ENCODE results near the gene OR6C70. TPM values are rescaled to one million over a fixed set of nuclear protein-coding genes. Genes with fewer than 3 reads are reported as not detected.
"Not testable (repeated sequence)": the region's sequence is repeated elsewhere in the genome, so short reads cannot be mapped to it uniquely, and the experiment has no call there.

The OR6C70 gene
- not detected for total RNA-seq
- long read RNA-seq, donor 1: 0 reads
- long read RNA-seq, donor 2: 0 reads

DNA sequence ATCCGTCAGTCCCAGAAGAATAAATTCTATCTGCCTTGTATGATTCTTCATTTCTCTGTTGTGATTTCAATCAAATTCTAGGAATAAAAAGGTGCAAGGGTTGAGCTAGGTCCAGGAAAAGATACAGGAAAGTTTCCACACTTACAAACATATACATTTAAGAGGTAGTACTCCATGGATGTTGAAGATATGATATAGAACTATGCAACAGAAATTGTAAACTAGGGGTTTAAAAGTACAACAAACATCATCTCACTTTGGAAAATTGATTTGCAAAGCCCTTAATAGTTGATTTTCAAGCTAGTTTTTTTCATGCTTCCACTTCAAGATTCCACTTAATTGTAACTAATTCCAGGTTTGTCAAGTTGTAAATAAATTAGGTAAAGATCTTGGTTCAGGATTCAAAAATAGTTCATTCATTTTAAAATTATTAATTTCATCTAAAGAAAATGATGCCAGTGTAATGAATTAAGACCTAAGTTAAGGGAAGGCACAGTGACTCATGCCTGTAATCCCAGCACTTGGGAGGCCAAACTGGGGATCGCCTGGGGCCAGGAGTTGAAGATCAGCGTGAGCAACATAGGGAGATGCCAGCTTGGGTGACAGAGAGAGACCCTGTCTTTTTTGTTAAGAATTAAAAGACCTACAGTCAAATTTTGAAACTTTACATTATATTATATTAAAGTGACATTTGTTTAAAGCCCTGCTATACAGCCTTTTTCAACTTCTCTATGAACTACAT lies at the start of gene OR6C70:
Gene OR6C70 (minus strand): TSS at position 51 of the 742 bp plus-strand sequence. CDS start 0 bp downstream, at position 51.
- no peak for DNase-seq (ENCODE audit: low spot score)
- intact Hi-C loops (cut with DNase I): no loop called here

DNA sequence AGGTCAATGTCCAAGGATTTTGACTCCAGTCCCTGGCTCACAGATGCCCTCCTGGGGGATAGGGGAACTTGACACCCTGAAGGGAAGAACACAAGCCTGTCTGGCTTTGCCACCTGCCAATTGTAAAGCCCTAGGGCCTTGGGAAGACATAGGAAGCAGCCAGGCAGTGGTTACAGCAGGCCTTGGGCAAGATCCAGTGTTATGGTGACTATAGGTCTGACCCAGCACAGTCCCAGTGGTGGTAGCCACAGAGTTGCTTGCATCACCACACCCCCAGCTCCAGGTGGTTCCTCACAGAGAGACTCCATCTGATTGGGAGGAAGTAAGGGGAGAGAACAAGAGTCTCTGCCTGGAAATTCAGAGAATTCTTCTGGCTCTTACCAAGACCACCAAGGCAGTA lies 46.5 kb upstream of the OR6C70 start:
- DNase-seq (ENCODE audit: low spot score): no peak
- intact Hi-C loops (cut with DNase I): no loop called here

DNA sequence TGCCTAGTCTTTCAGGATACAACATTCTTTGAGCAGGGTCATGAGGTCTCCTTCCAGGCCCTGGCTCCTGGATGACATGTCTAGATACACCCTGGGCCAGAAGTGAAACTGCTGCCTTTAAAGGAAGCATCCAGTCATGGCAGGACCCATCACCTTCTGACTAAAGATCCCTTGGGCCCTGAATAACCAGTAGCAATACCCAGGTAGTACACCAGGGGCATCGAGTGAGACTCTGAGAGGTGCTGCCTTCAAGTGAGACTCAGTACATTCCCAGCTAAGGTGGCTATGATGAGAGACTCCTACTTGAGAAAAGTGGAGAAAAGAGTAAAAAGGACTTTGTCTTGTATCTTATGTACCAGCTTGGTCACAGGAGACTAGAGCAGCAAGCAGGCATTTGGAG lies 45.8 kb upstream of the OR6C70 start:
- no peak for DNase-seq (ENCODE audit: low spot score)
- intact Hi-C loops (cut with DNase I): no loop called here

DNA sequence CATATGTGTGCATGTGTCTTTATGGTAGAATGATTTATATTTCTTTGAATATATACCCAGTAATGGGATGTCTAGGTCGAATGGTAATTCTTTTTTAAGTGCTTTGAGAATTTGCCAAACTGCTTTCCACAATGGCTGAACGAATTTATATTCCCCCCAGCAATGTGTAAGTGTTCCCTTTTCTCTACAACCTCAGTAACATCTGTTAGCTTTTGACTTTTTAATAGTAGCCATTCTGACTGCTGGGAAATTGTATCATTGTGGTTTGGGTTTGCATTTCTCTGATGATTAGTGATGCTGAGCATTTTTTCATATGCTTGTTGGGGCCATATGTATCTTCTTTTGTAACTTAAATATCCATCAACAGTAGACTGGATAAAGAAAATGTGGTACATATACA lies 31.7 kb upstream of the OR6C70 start:
- intact Hi-C loops (cut with DNase I): no loop called here
- no peak for DNase-seq (ENCODE audit: low spot score)

DNA sequence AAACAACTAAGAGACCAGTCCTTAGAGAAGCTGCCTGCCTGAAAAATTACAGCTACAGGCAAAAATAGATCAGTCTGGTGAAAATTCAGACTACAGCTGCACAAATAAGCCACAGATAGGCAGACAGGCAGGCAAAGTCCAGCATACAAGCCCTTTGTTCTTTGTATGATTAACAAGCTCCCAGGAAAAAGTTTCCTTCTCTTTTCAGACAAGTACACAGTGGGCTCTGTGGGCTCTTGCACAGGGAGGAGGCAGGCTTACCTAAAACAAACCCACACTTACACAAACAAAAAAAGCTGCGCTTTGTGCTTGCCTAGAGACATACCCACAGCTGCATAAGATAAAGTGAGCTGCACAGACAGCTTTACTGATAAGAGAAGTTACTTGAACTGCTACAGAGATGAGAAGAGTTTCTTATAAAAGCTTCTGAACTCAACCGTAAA lies 29.9 kb upstream of the OR6C70 start:
- intact Hi-C loops (cut with DNase I): no loop called here
- no peak for DNase-seq (ENCODE audit: low spot score)

DNA sequence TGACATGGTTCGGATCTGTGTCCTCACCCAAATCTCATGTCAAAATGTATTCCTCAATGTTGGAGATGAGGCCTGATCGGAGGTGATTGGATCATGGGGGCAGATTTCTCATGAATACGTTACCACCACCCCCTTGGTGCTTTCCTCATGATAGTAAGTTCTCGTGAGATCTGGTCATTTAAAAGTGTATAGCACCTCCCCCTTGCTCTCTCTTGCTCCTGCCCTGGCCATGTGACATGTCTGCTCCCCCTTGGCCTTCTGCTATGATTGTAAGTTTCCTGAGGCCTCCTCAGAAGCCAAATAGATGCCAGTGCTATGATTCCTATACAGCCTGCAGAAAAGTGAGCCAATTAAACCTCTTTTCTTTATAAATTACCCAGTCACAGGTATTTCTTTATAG lies 29.3 kb upstream of the OR6C70 start:
- intact Hi-C loops (cut with DNase I): no loop called here

DNA sequence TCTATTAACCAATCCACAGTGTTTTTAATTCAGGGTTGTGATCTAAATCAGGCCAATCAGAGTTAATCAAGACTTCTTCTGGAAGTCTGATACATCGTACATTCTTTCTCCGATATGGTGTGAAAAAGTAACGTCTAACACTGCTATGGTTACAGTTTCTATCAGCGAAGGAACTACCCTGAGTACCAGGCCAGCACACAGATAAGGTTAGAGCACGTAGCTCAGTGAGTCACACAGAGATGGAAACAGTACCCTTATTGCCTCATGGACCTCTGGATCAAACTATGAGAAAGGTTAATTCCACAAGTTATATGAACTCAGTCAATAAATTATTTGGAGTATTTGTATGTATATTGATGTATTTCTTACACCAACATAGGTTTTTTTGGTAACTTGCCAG lies 25.6 kb upstream of the OR6C70 start:
- intact Hi-C loops (cut with DNase I): no loop called here
- DNase-seq (ENCODE audit: low spot score): no peak

More for the DNA sequence above, 29.3 kb upstream of the OR6C70 start:
- no peak for DNase-seq (ENCODE audit: low spot score)

DNA sequence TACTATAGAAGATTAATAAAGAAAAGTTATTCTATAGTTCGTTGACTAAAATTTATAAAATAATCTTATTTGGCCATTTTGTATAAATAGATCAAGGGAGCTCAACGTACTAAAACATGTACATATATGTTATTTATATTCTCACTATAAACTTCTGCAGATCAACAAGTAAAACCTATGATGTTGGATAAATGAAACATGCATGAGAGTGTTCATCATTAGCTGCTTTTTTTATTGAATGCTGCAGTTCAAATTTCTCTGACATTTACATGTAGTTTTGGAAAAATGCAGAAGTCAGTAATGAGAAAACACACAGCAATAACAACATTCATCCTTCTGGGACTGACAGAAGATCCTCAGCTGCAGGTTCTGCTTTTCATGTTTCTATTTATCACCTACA lies 22.1 kb upstream of the OR6C70 start, which contains the start of gene OR6C68:
Gene OR6C68 (plus strand): TSS at position 301 of the 400 bp plus-strand sequence. CDS start 0 bp downstream, at position 301.
- intact Hi-C loops (cut with DNase I): no loop called here
- no peak for DNase-seq (ENCODE audit: low spot score)

DNA sequence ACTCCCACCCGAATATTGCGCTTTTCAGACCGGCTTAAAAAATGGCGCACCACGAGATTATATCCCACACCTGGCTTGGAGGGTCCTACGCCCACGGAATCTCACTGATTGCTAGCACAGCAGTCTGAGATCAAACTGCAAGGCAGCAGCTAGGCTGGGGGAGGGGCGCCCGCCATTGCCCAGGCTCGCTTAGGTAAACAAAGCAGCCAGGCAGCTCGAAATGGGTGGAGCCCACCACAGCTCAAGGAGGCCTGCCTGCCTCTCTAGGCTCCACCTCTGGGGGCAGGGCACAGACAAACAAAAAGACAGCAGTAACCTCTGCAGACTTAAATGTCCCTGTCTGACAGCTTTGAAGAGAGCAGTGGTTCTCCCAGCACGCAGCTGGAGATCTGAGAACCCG lies 14.3 kb upstream of the OR6C70 start:
- intact Hi-C loops (cut with DNase I); DNase-seq (ENCODE audit: low spot score): not testable (repeated sequence)

DNA sequence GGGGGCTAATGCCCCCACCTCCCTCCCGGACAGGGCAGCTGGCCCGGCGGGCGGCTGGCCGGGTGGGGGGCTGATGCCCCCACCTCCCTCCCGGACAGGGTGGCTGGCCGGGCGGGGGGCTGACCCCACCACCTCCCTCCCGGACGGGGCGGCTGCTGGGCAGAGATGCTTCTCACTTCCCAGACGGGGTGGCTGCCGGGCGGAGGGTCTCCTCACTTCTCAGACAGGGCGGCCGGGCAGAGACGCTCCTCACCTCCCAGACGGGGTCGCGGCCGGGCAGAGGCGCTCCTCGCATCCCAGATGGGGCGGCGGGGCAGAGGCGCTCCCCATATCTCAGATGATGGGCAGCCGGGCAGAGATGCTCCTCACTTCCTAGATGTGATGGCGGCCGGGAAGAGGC lies 9.2 kb upstream of the OR6C70 start:
- intact Hi-C loops (cut with DNase I); DNase-seq (ENCODE audit: low spot score): not testable (repeated sequence)

DNA sequence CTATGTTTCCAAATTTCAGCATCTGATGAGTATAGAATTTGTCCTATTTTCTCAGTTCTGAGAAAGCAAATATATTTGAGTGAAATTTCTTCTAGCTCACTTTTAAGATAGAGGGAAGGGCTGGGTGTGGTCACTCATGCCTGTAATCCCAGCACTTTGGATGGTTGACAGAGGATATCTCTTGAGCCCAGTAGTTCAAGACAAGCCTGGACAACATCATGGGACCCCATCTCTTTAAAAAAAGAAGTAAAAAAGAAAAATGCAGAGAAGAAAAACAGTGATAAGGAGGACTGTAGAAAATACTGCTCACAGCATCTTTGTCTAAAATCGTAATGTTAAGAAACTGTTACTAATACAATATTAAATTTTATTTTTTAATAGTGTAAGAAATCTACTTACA lies 2.3 kb upstream of the OR6C70 start:
- intact Hi-C loops (cut with DNase I): no loop called here
- no peak for DNase-seq (ENCODE audit: low spot score)

DNA sequence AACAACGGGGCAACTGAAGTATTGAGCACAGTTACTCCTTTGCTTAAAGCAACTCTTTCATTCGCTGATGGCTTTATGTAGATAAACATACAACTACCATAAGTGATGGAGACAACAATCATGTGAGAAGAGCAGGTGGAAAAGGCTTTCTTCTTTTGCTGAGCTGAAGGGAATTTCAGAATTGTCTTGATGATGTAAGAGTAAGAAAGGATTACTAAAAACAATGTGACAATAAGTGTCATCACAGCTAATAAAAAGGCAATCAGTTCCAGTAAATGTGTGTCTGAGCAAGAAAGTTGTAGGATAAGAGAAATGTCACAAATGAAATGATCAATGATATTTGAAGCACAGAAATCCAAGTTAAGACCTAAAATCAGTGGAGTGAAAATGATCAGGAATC lies 647 bp downstream of the OR6C70 start:
- no peak for DNase-seq (ENCODE audit: low spot score)
- intact Hi-C loops (cut with DNase I): no loop called here

DNA sequence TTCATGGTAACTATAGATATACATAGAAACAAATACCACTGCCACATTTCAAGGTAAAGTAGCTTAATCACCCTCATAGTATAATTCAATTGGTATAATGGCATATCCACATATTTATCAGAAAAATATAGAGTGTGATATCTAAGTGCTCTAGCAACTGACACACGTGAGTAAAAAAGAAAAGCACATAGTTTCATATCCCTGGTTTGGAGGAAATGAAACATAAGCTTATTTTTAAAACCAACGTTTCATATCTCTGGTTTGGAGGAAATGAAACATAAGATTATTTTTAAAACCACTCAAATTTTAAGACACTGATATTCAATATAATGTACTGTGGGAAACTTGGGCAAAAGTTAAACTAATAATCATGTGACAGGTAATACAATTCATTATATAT lies 2.1 kb downstream of the OR6C70 start:
- intact Hi-C loops (cut with DNase I): no loop called here
- no peak for DNase-seq (ENCODE audit: low spot score)

DNA sequence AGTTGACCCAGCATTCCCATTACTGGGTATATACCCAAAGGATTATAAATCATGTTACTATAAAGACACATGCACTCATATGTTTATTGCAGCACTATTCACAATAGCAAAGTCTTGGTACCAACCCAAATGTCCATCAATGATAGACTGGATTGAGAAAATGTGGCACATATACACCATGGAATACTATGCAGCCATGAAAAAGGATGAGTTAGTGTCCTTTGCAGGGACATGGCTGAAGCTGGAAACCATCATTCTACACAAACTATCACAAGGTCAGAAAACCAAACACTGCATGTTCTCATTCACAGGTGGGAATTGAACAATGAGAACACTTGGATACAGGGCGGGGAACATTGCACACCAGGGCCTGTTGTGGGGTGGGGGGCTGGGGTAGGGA lies 5.0 kb downstream of the OR6C70 start:
- intact Hi-C loops (cut with DNase I); DNase-seq (ENCODE audit: low spot score): not testable (repeated sequence)

DNA sequence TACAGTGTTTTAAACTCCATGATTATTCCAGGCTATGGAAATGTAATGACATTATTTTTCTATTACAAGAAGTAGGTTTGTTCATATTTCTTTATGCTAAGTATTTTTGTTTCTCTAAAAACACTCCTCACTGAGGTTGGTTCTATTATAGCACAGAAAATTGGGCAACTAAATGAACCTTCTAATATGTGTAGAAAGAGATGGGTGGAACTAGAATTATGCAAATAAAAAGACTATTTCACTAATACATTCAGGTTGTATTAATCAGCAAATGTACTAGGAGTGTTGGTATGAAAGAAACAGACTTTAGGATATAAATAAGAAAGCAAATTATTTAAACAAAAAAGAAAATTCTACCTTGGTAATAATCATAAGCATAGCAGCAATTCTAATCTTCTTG lies 21.1 kb downstream of the OR6C70 start:
- DNase-seq (ENCODE audit: low spot score): no peak
- intact Hi-C loops (cut with DNase I): no loop called here

DNA sequence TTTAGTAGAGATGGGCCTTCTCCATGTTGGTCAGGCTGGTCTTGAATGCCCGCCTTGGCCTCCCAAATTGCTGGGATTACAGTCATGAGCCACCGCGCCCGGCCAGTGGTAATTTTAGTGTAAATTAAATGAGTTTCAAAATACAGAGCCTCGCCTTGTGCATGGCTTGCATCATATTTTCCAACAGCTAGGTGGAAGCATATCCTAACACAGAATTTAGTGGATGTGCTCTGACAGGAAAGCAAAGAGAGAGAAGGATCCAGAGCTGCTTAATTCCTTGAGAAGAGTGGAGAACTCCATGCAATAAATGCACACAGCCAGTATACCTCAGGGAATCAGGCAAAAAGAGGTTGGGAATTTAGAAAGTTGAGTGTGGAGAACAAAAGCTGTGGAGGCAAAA lies 23.6 kb downstream of the OR6C70 start:
- intact Hi-C loops (cut with DNase I): no loop called here
- DNase-seq (ENCODE audit: low spot score): no peak

DNA sequence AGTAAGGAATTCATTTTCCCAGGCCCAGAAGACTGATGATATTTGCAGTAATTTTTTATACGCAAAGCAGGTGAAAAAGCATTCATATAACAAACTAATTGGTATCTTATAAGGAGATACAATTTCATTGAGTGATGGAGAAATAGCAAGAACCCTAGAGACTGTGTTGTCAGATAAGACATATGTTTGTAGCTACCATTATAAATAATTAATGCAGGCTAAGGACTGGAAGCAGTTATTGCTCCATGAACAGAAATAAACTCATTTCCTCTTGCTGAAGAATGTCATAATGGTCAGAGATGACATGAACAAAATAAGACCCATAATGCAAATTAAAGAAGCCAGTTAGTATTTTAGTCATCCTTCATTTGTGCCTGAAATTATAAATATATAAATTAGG lies 24.6 kb downstream of the OR6C70 start:
- DNase-seq (ENCODE audit: low spot score): no peak
- intact Hi-C loops (cut with DNase I): no loop called here

DNA sequence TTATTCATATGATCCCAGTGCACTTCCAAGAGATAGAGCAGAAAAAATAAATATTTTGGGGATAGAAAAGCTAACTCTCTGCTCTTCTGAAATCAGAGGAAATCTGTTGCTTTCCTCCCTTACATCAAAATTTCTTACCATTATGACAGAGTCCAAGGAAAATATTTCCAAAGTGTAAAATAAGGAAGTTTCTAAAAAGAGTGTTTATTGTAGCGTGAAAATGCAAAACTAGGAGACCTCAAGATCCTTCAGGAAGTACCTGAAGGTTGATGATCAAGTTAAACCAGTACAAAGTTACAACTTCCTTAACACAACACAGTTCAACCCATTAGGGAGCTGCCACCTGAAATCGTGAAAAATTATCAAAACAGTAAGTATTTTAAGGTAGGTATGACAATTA lies 26.2 kb downstream of the OR6C70 start, which contains the start of gene OR6C2:
Gene OR6C2 (plus strand): TSS at position 301 of the 400 bp plus-strand sequence. CDS start 8,138 bp downstream, outside the sequence.
- no peak for DNase-seq (ENCODE audit: low spot score)
- intact Hi-C loops (cut with DNase I): no loop called here

DNA sequence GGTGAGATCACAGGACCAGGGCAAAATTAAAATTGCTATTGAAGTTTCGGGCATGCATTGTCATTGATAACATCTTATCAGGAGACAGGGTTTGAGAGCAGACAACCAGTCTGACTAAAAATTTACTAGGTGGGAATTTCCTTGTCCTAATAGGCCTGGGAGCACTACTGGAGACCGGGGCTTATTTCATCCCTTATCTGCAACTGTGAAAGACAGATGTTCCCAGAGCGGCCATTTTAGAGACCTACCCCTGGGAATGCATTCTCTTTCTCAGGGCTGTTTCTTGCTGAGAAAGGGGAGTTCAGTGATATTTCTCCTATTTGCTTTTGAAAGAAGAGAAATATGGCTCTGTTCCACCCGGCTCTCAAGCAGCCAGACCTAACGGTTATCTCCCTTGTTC lies 28.7 kb downstream of the OR6C70 start:
- DNase-seq (ENCODE audit: low spot score); intact Hi-C loops (cut with DNase I): not testable (repeated sequence)

DNA sequence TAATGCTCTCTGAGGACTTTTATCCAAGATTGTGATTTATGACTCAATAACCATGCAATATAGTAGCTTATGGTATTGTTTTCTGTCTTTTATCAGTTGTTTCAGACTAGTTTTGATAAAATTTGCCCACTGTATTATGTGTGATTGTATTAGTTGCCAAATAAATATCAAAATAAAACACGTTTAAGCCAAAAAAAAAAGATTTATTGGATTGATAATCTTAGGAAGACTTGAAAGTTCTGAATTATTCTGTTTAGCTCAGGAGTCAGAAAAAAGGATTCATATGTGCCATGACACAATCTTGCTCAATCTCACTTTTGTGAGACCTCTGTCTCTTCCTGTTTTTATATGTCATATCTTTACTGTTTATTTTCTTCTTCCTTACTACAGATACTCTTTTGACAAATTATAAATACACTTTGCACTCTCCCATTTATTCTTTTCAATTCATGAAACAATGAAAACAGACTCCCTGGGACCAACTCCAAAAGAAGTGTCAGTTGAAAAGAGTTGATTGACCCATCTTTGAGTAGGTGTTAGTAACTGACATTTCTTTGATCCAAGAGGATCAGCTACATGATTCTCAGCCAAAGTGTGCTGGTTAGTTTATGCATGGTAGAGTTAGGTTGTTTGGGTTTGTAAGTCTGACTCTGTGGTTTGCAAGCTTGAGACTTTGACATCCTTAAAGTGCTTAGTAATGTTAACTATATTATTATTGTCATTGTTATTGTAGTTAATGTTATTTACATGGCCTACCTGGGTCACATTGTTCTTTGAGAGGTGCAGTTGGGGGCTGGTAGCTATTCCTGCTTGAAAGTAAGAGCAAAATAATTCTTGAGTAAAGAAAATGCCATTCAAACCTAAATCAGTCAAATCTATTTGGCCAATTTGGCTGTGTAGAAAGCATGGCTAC lies 41.4 kb downstream of the OR6C70 start:
- DNase-seq (ENCODE audit: low spot score): no peak
- intact Hi-C loops (cut with DNase I): no loop called here

Measured in posterior vena cava (tissue), 2 donors.